Liver (tissue), 9 donors: Measurements from ENCODE around the gene CREG2. TPM values are rescaled to one million over a fixed set of nuclear protein-coding genes. Genes with fewer than 3 reads are reported as not detected.
"Not testable (repeated sequence)": the region's sequence is repeated elsewhere in the genome, so short reads cannot be mapped to it uniquely, and the experiment has no call there.

ENCODE experiments used
- DNase-seq: peaks from one replicate; pipeline ENCODE4 v3.0.0-alpha.2; 2017; ENCODE audit warnings: low spot score
- H3K27ac ChIP-seq, 2 donors: one replicate each; pipeline ENCODE4 v1.7.0; 2013; ENCODE audit warnings: inconsistent platforms in 2 of 2, low read length in 2 of 2, control low read depth in 1 of 2, low read depth in 1 of 2, mild to moderate bottlenecking in 1 of 2
- H3K27me3 ChIP-seq, 4 donors: one replicate each; pipeline versions ENCODE4 v1.6.1 to v1.7.0; 2013; ENCODE audit warnings: low read length in 3 of 4, inconsistent platforms in 1 of 4, mild to moderate bottlenecking in 1 of 4, moderate library complexity in 1 of 4; ENCODE audit not compliant: control insufficient read depth in 4 of 4, insufficient read depth in 4 of 4
- H3K36me3 ChIP-seq, 4 donors: one replicate each; pipeline versions ENCODE4 v1.6.1 to v1.7.0; 2013; ENCODE audit warnings: low read length in 3 of 4, mild to moderate bottlenecking in 3 of 4, low read depth in 1 of 4, moderate library complexity in 1 of 4; ENCODE audit not compliant: control insufficient read depth in 4 of 4, insufficient read depth in 3 of 4
- H3K4me1 ChIP-seq, 4 donors: one replicate each; pipeline versions ENCODE4 v1.6.1 to v1.7.0; 2013; ENCODE audit warnings: low read length in 3 of 4, mild to moderate bottlenecking in 3 of 4, moderate library complexity in 1 of 4; ENCODE audit not compliant: control insufficient read depth in 4 of 4, insufficient read depth in 4 of 4
- H3K4me3 ChIP-seq, 3 donors: one replicate each; pipeline versions ENCODE4 v1.6.1 to v1.7.0; 2013; ENCODE audit warnings: low read length in 3 of 3, control low read depth in 1 of 3, low read depth in 1 of 3, mild to moderate bottlenecking in 1 of 3
- H3K9ac ChIP-seq, 2 donors: one replicate each; pipeline ENCODE4 v1.7.0; 2013; ENCODE audit warnings: low read length in 2 of 2, mild to moderate bottlenecking in 2 of 2, moderate library complexity in 2 of 2, control low read depth in 1 of 2, low read depth in 1 of 2
- H3K9me3 ChIP-seq, 4 donors: one replicate each; pipeline versions ENCODE4 v1.6.1 to v1.7.0; 2013; ENCODE audit warnings: low read length in 3 of 4; ENCODE audit not compliant: control insufficient read depth in 4 of 4
- FOXA1 ChIP-seq: IDR thresholded peaks from 2 replicates; pipeline ENCODE4 v1.6.1; 2016; ENCODE audit warnings: antibody characterized with exemption
- FOXA2 ChIP-seq: IDR thresholded peaks from 2 replicates; pipeline ENCODE4 v1.6.1; 2016; ENCODE audit warnings: antibody characterized with exemption
- GABPA ChIP-seq, 2 donors: IDR thresholded peaks in 1 of 2; conservative IDR thresholded peaks in 1 of 2; 2 replicates each; pipeline ENCODE4 v1.6.1; 2016; ENCODE audit warnings: antibody characterized with exemption in 2 of 2, mild to moderate bottlenecking in 1 of 2, moderate library complexity in 1 of 2
- HNF4A ChIP-seq, 2 donors: conservative IDR thresholded peaks; 2 replicates each; pipeline ENCODE4 v1.6.1; 2016; ENCODE audit warnings: antibody characterized with exemption in 2 of 2, mild to moderate bottlenecking in 2 of 2
- HNF4G ChIP-seq: IDR thresholded peaks from 2 replicates; pipeline ENCODE4 v1.6.1; 2016; ENCODE audit warnings: antibody characterized with exemption
- JUND ChIP-seq, 2 donors: IDR thresholded peaks; 2 replicates each; pipeline ENCODE4 v1.6.1; 2016; ENCODE audit warnings: antibody characterized with exemption in 2 of 2
- NR2F2 ChIP-seq: IDR thresholded peaks from 2 replicates; pipeline ENCODE4 v1.6.1; 2016; ENCODE audit warnings: antibody characterized with exemption
- RAD21 ChIP-seq, 2 donors: IDR thresholded peaks; 2 replicates each; pipeline ENCODE4 v1.6.1; 2016; ENCODE audit warnings: antibody characterized with exemption in 2 of 2, mild to moderate bottlenecking in 2 of 2
- RXRA ChIP-seq, 2 donors: IDR thresholded peaks; 2 replicates each; pipeline ENCODE4 v1.6.1; 2017 to 2018; ENCODE audit warnings: antibody characterized with exemption in 2 of 2, mild to moderate bottlenecking in 1 of 2
- SP1 ChIP-seq: IDR thresholded peaks from 2 replicates; pipeline ENCODE4 v1.6.1; 2018; ENCODE audit warnings: antibody characterized with exemption, mild to moderate bottlenecking
- TAF1 ChIP-seq: conservative IDR thresholded peaks from 2 replicates; pipeline ENCODE4 v1.6.1; 2016; ENCODE audit warnings: antibody characterized with exemption, mild to moderate bottlenecking
- YY1 ChIP-seq: IDR thresholded peaks from 2 replicates; pipeline ENCODE4 v1.6.1; 2016; ENCODE audit warnings: antibody characterized with exemption, mild to moderate bottlenecking
- WGBS: extraction: QIAGEN DNeasy Blood & Tissue Kit; methylation state at CpG from one replicate; pipeline ENCODE4 v1.1.7; 2013; 5-methylcytosine and 5-hydroxymethylcytosine counted together
- polyA plus RNA-seq, 2 donors: library from polyadenylated mRNA; stranded (reverse) in 1 of 2; unstranded in 1 of 2; fragments of 200-250 nt in 1 of 2; fragments of >200 nt in 1 of 2; fragmentation: Nextera tagmentation in 1 of 2; extraction: Ambion mirVana in 1 of 2; gene quantifications; one replicate each; pipeline versions ENCODE4 v1.2.1 to v1.2.3, GENCODE V29; 2013 to 2015
- total RNA-seq, 2 donors: library from RNA; depleted of rRNA; stranded (reverse); fragments of >200 nt; gene quantifications; one replicate each; pipeline ENCODE4 v1.2.3, GENCODE V29; 2014
- TF ChIP-seq, protein P1 (sequence below): IDR thresholded peaks from 2 replicates; pipeline ENCODE4 v1.6.1; 2016; ENCODE audit warnings: antibody characterized with exemption
- TF ChIP-seq, protein P2 (sequence below): fragments of 150-350 bp; IDR thresholded peaks from 2 replicates; pipeline ENCODE4 v1.5.1; 2017; ENCODE audit warnings: improper control_type of control experiment, low read depth, low read length; ENCODE audit not compliant: missing input control
- TF ChIP-seq, protein P3 (sequence below): IDR thresholded peaks from 2 replicates; pipeline ENCODE4 v1.6.1; 2016; ENCODE audit warnings: antibody characterized with exemption
- TF ChIP-seq, protein P4 (sequence below): IDR thresholded peaks from 2 replicates; pipeline ENCODE4 v1.6.1; 2016; ENCODE audit warnings: antibody characterized with exemption
- donor health status: healthy.
- donor health status: healthy.
- donor health status: healthy.
- donor health status: healthy.
- donor health status: healthy.

Gene CREG2
- total and polyA plus RNA-seq, 4 donors, result 0.05 TPM; not detected in 3

DNA sequence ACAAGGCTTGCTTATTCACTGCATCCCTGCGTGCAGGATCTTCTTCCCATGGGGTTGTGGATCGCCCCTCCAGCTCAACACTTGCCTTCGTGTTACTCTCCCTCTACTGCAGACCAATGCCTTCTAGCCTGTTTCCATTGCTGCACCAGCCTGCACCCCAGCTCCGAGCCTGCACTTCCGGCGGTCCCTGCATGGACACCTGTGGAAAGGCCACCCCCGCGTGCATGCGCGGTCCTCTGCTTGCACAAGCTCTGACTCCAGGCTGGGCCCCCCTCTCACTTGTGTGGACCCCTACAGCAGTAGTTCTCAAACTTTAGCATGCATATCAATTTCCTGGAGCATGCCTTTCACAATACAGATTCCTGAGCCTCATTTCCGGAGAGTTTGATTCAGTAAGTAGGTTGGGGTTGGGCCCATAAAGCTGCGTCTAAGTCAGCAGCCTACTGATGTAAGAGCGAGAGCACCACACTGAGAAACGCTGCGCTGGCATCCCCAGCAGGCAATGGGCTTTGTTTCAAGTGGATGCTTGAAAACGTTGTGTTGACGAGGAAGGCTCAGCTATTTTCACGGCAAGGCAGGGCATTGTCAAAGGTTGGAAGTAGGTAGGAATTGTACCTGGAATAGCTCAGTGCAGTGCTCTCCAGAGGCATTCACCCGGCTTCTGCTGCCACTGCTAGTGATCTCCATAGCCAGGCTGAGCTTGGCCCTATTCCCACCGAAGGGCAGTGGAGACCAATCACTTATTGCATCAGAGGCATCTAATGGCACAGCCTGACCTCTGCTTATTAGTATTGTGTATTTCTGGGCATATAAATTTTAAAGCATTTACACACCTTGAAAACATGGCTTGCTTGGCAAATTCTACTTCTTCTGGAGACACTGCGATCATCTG is 32.6 kb downstream of the CREG2 start:
- H3K36me3 ChIP-seq, result no peaks in the 10 kb centered on the region
- H3K9me3 ChIP-seq, result no peaks in the 10 kb centered on the region
- DNase-seq, result no peak
- no peaks in the 10 kb centered on the region for H3K27me3 ChIP-seq
- 89% methylated on average over 21 of the region's 21 CpGs for WGBS
- no peaks in the 10 kb centered on the region for H3K4me1 ChIP-seq
- no peak for TF ChIP-seq RXRA (IDR thresholded peaks at IDR 0.05)
- TF ChIP-seq, protein P1, sequence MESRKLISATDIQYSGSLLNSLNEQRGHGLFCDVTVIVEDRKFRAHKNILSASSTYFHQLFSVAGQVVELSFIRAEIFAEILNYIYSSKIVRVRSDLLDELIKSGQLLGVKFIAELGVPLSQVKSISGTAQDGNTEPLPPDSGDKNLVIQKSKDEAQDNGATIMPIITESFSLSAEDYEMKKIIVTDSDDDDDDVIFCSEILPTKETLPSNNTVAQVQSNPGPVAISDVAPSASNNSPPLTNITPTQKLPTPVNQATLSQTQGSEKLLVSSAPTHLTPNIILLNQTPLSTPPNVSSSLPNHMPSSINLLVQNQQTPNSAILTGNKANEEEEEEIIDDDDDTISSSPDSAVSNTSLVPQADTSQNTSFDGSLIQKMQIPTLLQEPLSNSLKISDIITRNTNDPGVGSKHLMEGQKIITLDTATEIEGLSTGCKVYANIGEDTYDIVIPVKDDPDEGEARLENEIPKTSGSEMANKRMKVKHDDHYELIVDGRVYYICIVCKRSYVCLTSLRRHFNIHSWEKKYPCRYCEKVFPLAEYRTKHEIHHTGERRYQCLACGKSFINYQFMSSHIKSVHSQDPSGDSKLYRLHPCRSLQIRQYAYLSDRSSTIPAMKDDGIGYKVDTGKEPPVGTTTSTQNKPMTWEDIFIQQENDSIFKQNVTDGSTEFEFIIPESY, result no peak
- TF ChIP-seq, protein P2, sequence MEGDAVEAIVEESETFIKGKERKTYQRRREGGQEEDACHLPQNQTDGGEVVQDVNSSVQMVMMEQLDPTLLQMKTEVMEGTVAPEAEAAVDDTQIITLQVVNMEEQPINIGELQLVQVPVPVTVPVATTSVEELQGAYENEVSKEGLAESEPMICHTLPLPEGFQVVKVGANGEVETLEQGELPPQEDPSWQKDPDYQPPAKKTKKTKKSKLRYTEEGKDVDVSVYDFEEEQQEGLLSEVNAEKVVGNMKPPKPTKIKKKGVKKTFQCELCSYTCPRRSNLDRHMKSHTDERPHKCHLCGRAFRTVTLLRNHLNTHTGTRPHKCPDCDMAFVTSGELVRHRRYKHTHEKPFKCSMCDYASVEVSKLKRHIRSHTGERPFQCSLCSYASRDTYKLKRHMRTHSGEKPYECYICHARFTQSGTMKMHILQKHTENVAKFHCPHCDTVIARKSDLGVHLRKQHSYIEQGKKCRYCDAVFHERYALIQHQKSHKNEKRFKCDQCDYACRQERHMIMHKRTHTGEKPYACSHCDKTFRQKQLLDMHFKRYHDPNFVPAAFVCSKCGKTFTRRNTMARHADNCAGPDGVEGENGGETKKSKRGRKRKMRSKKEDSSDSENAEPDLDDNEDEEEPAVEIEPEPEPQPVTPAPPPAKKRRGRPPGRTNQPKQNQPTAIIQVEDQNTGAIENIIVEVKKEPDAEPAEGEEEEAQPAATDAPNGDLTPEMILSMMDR, result no peak
- no peak for TF ChIP-seq YY1
- TF ChIP-seq RAD21 (IDR thresholded peaks at IDR 0.05), result no peak
- TF ChIP-seq, protein P3, sequence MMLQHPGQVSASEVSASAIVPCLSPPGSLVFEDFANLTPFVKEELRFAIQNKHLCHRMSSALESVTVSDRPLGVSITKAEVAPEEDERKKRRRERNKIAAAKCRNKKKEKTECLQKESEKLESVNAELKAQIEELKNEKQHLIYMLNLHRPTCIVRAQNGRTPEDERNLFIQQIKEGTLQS, result no peak
- TF ChIP-seq, protein P4, sequence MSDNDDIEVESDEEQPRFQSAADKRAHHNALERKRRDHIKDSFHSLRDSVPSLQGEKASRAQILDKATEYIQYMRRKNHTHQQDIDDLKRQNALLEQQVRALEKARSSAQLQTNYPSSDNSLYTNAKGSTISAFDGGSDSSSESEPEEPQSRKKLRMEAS, result no peak
- no peak for TF ChIP-seq HNF4A (conservative IDR thresholded peaks at IDR 0.05)
- TF ChIP-seq GABPA (IDR thresholded peaks at IDR 0.05 in 1 of 2, conservative IDR thresholded peaks at IDR 0.05 in 1 of 2), result no peak
- no peak for TF ChIP-seq NR2F2
- TF ChIP-seq SP1, result no peak
- no peak overlapping the region for H3K27ac ChIP-seq
- no peak overlapping the region for H3K4me3 ChIP-seq
- H3K9ac ChIP-seq, result no peak overlapping the region

DNA sequence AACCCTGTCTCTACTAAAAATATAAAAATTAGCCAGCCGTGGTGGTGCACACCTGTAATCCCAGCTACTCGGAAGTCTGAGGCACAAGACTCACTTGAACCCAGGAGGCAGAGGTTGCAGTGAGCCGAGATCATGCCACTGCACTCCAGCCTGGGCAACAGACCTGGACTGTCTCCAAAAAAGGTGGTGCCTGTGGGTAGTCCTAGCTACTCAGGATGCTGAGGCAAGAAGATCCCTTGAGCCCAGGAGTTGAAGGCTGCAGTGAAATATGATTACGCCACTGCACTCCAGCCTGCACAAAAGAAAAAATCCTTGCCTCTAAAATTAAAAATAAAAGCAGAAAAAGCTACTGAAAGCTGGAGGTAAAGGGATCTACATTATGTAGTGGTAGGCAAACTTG is 34.7 kb downstream of the CREG2 start:
- H3K27me3 ChIP-seq, H3K9me3 ChIP-seq, H3K9ac ChIP-seq, H3K36me3 ChIP-seq, H3K4me3 ChIP-seq, H3K4me1 ChIP-seq, H3K27ac ChIP-seq, DNase-seq: not testable (repeated sequence)
- WGBS, result 85% methylated on average over 4 of the region's 4 CpGs

DNA sequence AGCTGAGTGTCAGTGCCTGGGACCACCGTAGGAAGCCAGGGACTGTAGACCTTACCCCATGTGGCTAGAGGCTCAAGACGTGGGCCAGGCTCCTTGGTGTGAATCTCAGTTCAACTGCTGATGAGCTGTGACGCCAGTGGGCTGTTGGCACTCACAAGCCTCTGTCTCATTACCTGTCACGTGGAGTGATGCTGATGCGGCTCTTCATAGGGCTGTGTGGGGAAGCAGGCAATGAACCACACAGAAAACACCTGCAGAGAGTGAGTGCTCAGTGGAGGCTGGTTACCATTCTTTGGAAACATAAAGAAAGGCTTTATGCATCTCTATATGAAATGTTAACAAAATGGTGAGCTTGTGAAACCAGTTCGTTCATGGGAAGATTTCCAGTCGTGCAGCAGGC is 36.1 kb downstream of the CREG2 start:
- Histone ChIP-seq H3K27ac (no peak overlapping the region), H3K36me3 (no peaks in the 10 kb centered on the region), H3K27me3 (no peaks in the 10 kb centered on the region), H3K9ac (no peak overlapping the region), H3K4me3 (no peak overlapping the region), H3K4me1 (no peaks in the 10 kb centered on the region), H3K9me3 (no peaks in the 10 kb centered on the region)
- no peak for DNase-seq
- WGBS, result 89% methylated on average over 7 of the region's 7 CpGs
- TF ChIP-seq YY1 (no peak), RXRA (IDR thresholded peaks at IDR 0.05) (no peak), HNF4G (no peak), HNF4A (conservative IDR thresholded peaks at IDR 0.05) (no peak), FOXA1 (no peak), FOXA2 (no peak), RAD21 (IDR thresholded peaks at IDR 0.05) (no peak), SP1 (no peak), GABPA (IDR thresholded peaks at IDR 0.05 in 1 of 2, conservative IDR thresholded peaks at IDR 0.05 in 1 of 2) (no peak), TAF1 (no peak), JUND (IDR thresholded peaks at IDR 0.05) (no peak)
- TF ChIP-seq, protein P2, result no peak
- TF ChIP-seq, protein P1, result no peak
- TF ChIP-seq, protein P4, result no peak
- TF ChIP-seq, protein P3, result no peak
